ENCODE results near the gene SGTB.
"Not testable (repeated sequence)": the region's sequence is repeated elsewhere in the genome, so short reads cannot be mapped to it uniquely, and the experiment has no call there.

SGTB gene

DNA sequence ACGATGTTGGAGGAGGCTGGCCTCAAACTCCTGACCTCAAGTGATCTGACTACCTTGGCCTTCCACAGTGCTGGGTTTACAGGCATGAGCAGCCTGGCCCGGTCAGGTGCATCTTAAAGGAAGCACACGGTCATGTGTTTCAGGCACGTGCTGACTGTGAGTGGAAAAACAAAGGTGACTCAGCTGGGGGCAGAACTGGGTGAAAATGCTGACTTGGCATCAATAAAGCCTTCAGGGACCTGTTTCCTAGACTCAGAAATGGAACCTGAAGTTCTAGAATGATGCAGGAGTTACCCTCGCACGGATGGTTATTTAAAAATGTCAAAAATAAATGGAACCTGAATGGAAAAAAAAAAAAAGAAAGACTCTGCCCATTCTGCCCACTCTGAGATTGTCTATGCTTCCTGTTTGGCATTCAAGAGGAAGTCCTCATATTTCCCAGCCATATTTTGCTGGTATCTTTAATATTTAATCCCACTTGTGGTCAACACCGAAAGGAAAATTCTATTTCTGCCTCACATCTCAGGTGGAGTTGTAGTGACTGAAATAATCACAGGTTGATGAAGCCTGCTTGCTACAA lies 12.4 kb upstream of the SGTB start:
- not testable (repeated sequence) for DNase-seq (ENCODE audit: low spot score); FAIRE-seq

DNA sequence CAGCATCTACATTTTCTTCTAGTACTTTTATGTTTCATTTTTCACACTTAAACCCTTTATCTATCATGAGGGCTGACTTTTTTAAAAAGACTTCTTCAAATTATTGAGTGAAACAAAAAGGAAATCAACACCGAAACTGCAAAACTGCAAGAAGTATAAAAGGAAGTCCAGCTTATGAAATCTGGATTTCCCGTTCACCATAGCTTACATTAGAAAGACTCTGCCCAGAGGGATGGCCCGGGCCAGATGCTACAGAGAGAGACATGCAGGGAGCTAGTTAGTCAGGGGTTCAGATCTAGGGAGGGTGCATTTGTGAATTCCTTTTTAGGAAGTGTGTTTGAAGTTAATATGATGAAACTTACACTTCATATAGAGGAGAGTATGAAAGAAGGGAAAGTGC lies 10.1 kb upstream of the SGTB start:
- FAIRE-seq; DNase-seq (ENCODE audit: low spot score): not testable (repeated sequence)

DNA sequence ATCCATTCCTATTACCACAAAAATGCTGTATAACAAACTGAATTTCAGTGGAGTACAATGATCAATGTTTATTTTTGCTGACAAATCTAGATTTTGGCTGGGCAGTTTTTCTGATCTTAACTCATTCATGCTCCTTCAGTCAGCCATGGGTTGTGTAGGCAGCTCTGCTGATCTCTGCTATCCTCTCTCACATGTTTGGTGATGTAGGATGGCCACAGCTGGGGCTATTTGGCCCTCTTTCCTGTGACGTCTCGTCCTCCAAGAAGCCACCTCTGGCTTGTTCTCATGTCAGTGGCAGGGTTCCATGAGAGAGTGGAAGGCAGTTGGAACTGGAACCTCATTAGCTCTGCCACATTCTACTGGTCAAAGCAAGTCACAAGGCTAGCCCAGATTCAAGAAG lies 9.0 kb upstream of the SGTB start:
- DNase-seq (ENCODE audit: low spot score): no peak
- FAIRE-seq: no peak

DNA sequence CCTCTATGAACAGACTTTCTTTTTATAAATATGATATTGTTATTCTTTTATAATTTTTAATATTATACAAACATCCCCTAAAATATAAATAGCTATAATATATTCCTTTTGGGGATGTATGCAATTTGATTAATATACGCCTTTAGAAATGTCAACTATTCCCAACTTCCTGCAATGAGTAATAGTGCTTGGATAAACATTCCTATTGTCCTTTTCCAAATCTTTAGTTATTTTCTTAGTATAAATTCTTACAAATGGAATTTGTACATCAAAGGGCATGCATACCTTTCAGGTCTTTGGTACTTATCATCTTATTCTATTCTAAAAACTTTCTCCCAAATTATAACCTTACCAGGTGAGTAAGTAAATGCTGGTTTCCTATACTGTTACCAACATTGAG lies 6.3 kb upstream of the SGTB start:
- FAIRE-seq (no peak), DNase-seq (ENCODE audit: low spot score) (no peak)

DNA sequence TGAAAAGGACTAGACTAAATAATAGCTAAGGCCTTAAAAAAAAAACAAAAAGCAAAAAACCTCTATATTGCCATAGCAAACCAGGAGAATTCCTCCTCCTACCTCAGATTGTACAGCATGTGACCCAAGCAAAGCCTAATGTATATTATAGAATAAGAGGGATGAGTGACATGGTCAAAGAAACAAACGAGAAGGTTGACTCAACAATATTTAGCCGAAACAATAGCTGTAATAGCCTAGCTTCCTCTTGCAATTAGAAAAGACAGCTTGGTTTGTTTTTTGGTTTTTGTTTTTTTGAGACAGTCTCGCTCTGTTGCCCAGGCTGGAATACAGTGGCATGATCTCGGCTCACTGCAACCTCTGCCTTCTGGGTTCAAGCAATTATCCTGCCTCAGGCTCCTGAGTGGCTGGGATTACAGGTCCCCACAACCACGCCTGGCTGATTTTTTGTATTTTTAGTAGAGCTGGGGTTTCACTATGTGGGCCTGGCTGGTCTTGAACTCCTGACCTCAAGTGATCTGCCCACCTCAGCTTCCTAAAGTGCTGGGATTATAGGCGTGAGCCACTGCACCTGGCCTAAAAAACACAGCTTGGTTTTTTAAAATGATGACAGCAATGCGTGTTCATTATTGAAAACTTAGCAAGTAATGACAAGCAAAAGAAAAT lies 5.7 kb upstream of the SGTB start:
- FAIRE-seq (no peak), DNase-seq (ENCODE audit: low spot score) (no peak)

DNA sequence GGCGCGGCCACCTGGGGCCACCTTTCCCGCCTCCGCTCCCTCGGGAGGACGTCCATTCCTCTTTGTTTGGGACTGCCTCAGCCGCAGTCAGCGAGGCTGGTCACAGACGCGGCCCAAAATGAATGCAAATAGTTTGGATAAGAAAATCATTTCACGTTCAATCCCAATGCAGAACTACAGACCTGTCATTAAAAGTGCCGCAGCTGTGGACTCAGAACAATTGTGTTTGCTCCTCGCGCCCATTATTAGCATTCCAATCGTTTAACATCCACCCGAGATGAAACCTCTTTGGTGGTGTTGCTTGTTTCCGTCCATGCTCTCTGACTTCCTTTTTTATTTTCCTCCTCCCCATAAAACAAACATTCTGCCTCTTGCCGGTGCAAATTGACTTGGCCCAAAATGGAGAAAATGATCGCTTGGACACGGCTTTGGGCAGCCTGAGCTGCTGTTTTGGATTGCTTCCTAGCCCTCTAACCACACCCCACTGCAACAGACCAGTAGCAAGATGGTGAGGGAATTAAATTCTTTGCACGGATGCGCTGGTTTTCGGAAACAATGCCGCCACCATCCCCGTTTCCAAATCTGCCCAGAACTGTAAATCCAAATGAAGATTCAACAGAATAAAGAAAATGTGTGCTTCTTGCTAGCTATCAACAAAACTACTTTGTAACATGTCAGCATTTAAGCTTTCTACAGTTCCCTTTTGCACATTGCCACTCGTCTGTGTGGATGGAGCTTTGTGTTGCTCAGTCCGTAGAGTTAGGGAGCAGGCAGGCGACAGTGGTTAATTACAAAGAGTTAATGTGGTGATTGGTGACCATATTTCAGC lies 880 bp upstream of the SGTB start:
- peak; percentile 52 for DNase-seq (ENCODE audit: low spot score)
- FAIRE-seq: peak; percentile 66

DNA sequence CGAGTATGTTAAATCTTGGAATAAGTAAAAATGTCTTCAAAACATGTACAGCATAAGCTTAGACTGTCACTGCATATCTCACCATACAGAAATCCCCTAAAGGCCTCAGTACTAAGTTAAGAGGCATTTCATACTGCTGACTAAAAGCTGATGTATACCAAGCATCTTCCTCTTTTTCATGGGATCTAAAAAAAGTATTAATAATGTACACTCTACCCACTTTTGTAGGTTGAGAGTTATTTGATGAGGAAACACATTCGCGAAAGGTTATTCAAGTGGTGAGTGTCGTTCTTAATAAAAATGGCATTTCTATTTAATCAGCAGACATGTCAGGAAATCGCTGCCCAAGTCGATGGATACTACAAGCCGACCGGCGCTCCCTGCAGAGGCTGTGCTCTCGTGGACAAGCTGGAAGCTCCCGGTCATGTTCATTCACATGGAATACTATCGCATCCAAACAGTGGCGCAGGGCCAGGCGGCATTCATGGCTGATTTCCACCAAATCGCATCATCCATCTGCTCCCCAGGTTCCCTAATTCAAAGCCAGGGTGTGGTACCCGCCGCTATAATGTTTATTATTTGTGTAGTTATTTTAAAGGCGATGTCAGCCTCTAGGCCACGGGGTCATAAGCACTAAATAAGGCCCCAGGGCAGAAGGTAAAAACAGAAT lies 724 bp downstream of the SGTB start:
- peak; percentile 55 for DNase-seq (ENCODE audit: low spot score)
- no peak for FAIRE-seq

DNA sequence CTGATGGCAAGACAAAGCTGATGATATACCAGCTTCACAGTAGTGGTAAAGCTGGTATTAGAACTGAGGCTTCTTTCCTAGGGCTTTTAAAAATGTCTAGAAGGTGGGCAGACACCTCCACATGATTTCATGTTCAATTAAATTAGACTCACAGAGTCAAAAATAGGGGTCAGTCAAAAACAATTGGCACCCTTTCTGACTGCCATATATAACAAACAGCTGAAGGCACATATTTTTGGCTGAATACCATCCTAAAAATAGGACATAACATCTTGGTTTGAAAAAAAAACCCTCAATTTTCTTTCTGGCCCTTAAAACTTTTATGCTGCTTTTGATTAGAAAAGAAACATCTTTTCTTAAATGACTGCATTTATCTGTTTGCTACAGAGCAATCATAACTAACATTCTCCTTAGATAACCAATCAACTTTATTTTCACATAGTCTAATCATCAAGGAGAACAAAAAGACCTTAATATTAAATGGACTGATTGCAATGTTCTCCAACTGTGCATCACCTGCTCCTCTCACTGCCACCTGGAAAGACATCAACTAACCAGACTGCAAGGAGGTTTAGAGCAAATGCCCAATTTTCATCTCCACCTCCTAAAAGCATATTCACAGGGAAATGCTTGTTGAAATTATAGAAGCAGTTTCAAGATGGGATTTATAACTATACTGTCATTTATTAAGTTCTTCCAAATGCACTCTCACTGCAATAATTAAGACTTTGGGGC lies 3.2 kb downstream of the SGTB start:
- no peak for FAIRE-seq
- DNase-seq (ENCODE audit: low spot score): no peak

DNA sequence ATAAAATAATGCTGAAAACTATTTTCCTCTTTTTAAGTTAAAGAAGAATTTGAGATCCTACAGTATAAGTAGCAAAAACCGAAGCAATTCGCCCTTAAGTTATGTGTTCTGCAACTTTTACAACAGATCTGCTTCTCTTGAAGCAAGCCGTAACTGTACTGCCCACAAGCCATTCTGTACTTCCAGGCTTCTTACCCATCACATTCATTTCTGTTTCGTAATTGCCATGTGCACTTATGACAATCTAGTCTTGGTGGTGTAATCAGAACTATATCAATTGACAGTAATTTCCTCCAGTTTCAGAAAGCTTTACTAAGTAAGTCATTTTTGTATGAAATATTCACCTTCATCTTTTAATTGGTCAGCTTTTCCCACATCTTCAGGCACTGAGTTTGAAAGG lies 13.8 kb downstream of the SGTB start:
- DNase-seq (ENCODE audit: low spot score): no peak
- no peak for FAIRE-seq

DNA sequence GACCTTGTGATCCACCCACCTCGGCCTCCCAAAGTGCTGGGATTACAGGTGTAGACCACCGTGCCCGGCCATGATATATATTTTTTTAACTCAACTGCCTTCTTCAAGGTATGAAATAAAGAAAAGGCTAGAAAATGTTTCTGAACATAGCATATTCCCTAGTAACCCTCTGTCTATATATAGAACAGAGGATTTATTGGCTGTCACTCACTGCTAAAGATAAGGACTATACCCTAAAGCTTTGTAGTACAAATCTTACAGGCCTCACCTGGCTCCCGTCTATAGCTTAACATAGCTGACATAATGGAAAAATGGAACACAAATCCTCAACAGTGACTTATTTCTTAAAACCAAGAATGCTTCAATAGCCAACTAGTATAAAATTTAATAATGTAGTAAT lies 14.2 kb downstream of the SGTB start:
- DNase-seq (ENCODE audit: low spot score) (no peak), FAIRE-seq (no peak)

DNA sequence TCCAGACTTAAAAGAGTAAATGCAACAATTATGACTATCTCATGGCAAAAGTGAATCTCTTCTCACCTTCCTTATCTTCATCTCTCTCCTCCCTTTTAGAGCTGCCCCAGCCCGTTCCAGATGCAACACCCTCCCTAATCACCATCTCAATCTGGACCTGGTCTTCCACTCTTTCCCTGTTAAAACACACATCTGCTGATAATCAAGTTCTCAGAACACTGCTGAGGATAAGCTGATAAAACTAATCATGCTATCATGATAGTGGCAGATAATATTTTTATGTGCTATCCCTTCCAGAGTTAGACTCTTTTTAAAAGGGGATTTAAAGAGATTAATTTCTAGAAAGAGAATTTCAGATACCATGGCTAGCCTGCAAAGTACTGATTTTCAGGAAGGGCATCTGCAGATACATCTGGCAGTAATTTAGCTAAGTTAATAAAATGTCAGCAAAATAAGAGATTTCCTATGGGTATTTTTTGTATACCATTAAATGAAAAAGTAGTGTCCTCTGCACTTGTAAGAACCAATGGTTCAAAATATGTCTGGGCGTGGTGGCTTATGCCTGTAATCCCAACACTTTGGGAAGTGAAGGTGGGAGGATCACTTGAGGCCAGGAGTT lies 17.2 kb downstream of the SGTB start:
- no peak for FAIRE-seq
- no peak for DNase-seq (ENCODE audit: low spot score)

DNA sequence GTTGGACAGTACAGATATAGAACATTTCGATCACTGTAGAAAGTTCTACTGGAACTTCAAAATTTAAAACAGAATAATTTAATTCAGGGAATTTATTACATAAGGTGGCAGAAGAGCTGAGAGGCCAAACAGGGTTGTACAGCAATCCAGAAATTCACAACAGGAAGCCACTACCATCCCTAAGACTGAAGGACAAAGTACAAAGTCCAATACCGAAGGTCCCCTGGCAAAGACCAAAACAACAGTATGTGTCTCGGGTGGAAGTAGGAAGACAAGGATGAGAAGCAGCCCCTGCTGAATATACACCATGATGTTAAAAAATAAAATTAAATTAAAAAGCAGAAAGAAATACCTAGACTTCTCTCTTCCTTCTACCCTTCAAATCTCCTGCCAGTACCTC lies 19.9 kb downstream of the SGTB start:
- DNase-seq (ENCODE audit: low spot score) (no peak), FAIRE-seq (no peak)

DNA sequence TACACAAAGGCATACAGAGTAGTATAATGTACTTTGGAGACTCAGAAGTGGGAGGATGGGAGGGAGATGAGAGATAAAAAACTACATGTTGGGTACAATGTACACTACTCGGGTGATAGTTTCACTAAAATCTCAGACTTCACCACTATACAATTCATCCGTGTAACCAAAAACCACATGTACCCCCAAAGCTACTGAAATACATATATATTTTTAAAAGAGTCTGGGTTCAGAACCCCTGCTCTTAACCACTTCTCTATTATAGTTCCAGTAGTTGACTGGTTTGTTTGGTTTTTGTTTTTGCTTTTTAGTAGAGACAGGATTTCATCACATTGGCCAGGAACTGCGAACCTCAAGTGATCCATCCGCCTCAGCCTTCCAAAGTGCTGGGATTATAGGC lies 22.6 kb downstream of the SGTB start:
- FAIRE-seq (no peak), DNase-seq (ENCODE audit: low spot score) (no peak)

DNA sequence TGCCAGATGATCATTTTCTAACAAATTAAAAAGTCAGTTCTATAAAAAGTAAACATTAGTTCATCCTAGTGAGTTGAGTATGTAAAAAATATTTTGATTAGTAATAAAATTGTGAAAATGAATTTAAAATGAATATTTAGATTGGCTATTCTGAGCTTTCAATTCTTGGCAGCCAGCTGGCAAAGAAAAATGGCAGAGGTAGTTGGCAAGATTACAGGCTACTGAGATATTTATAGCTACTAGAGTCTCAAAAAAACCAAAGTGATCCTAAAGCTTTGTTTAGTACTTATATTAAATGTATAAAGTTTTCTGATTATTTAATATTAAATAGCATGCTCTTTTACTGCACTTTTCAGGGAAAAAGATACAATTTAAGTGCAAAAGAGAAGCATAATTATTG lies 25.0 kb downstream of the SGTB start:
- DNase-seq (ENCODE audit: low spot score): no peak
- FAIRE-seq: no peak

DNA sequence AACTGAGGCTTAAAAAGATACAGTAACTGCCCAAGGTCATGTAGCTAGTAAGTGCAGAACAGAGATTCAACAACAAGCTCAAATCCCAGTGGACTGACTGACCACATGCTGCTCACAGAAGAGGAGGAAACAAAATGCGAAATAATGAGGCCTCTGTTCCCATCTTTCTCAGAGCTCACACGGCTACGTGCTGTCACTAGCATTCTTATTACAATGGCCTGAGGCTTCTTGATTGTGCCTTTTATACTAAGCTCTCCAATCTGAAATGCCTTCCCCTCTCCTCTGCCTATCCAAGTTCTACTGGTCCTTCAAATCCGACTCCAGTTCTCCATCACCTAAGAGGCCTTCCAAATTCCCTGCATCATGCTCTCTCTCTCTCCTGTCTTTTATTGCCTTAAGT lies 26.0 kb downstream of the SGTB start:
- FAIRE-seq: no peak

DNA sequence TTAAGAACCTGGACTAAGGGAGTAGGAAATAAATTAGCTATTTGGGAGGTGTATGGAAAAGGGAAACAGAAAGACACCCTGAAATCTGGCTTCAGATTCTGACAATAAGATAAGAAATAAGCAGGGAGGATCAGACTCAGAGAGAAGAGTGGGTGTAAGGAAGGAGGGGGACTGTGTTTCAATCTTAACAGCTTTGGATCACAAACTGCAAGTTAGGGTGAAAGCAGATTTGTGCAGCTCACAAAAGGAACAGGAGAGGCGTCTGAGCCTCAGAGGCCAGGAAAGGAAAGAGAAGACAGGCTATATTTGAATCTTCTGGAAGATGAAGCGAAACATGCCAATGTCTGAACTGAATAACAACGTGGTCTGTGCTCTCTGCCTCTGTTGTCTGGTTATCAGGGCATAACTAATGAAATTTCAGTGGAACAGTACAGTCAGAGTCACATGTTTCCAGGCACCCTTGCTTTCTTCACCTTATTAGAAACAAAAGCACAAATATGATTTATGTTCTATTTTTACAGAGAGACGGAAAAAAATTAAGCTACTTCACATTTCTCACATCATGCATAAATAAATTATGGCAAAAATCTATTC lies 26.6 kb downstream of the SGTB start:
- DNase-seq (ENCODE audit: low spot score): no peak
- FAIRE-seq: no peak

More for the DNA sequence above, 26.0 kb downstream of the SGTB start:
- no peak for DNase-seq (ENCODE audit: low spot score)

DNA sequence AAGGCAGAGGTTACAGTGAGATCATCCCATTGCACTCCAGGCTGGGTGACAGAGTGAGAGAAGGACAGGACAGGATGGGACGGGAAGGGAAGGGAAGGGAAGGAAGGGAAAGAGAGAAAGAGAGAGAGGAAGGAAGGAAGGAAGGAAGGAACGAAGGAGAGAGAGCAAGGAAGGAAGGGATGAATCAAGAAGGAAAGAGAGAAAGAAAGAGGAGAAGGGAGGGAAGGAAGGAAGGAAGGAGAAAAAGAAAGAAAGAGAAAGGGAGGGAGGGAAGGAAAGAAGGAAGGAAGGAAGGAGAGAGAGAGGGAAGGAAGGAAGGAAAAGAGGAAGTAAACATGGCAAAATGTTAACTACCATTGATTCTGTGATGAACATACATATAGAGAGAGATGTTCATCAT lies 28.8 kb downstream of the SGTB start:
- no peak for DNase-seq (ENCODE audit: low spot score)
- FAIRE-seq: no peak

DNA sequence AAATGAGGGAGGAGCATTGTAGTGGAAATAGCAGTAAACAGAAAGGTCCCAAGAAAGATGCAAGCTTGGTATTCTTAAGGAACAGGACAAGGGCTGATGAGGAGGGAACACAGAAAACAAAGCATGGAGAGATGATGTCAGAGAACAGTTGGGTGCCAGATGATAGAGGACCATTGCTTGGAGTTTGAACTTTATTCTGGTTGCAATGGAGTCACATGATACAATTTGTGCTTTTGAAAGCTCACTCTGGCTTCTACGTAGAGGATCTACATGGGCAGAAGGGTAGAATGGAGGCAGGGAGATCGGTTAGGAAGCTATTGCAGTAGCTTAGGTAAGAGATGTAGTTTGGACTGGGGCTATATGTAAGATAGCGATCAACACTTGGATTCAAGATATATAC lies 39.8 kb downstream of the SGTB start:
- DNase-seq (ENCODE audit: low spot score) (no peak), FAIRE-seq (no peak)

DNA sequence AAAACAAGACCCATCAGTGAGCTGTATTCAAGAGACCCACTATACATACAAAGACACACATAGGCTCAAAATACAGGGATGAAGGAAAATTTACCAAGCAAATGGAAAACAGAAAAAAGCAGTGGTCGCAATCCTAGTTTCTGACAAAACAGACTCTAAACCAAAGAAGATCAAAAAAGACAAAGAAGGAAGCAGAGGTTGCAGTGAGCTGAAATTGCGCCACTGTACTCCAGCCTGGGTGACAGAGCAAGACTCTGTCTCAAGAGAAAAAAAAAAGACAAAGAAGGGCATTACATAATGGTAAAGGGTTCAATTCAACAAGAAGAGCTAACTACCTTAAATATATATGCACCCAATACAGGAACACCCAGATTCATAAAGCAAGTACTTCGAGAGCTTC lies 45.9 kb downstream of the SGTB start:
- FAIRE-seq; DNase-seq (ENCODE audit: low spot score): not testable (repeated sequence)

DNA sequence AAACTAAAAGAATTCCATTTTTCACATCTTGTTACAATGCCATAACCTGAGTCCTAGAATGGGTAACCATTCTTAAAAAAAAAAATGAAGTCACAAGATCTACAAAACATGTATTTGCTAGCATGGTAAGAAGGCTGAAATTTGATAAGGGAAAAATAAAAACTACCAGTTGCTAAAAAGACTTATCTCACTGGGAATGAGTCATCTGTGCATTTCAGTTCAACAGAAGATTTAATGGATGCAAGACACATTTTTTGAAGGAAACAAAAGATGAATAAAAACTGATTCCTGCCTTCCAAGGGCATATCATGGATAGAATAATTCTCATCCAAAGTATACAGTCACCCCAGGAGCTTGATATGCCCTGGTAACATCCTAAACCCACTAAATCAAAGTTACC lies 47.2 kb downstream of the SGTB start:
- DNase-seq (ENCODE audit: low spot score) (no peak), FAIRE-seq (no peak)

DNA sequence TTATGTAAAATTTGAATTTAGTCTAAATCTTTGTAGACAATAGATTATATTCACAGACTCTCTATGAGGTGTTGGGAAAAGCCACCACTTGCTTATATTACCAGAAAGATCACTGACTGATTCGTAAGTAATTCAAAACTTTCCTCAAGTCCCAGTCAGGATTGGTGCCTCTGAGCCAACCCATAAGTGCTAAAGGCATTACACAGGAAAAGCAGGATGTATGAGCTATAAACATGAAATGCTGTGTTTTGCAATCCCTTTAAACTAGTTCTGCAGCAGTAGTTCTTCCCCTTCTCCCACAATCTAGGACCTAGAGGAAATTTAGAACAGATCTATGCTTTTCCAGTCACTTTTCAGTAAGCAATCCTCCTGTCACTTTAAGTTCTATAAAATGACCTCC lies 49.1 kb downstream of the SGTB start:
- DNase-seq (ENCODE audit: low spot score): no peak
- no peak for FAIRE-seq

Measured in urothelium cell line (cell line).